ENCODE results near the gene TOP2B.

TOP2B gene

GRCh38 chr3:25683410-25683809 lies 18.7 kb upstream of the TOP2B start:
- Mint-ChIP-seq H3K4me1 (ENCODE audit: low read depth) (no peaks in the 10 kb centered on the region), H3K27ac (no peak overlapping the region), H3K4me3 (no peak overlapping the region), H3K36me3 (ENCODE audit: low read depth) (no peaks in the 10 kb centered on the region), H3K9me3 (no peaks in the 10 kb centered on the region), H3K27me3 (no peaks in the 10 kb centered on the region)

- Mint-ChIP-seq H3K4me1 (ENCODE audit: low read depth) (no peaks in the 10 kb centered on the region), H3K36me3 (ENCODE audit: low read depth) (no peaks in the 10 kb centered on the region), H3K27me3 (no peaks in the 10 kb centered on the region), H3K27ac (no peak overlapping the region), H3K4me3 (no peak overlapping the region), H3K9me3 (no peaks in the 10 kb centered on the region)
Observed at GRCh38 chr3:25679642-25680302, 15.1 kb upstream of the TOP2B start.

GRCh38 chr3:25679166-25679565 lies 14.5 kb upstream of the TOP2B start:
- Mint-ChIP-seq H3K4me3 (no peak overlapping the region), H3K9me3 (no peaks in the 10 kb centered on the region), H3K27ac (no peak overlapping the region), H3K27me3 (no peaks in the 10 kb centered on the region), H3K36me3 (ENCODE audit: low read depth) (no peaks in the 10 kb centered on the region), H3K4me1 (ENCODE audit: low read depth) (no peaks in the 10 kb centered on the region)

GRCh38 chr3:25678581-25678980 lies 13.9 kb upstream of the TOP2B start:
- H3K4me3 Mint-ChIP-seq: no peak overlapping the region
- H3K27me3 Mint-ChIP-seq: no peaks in the 10 kb centered on the region
- no peaks in the 10 kb centered on the region for H3K36me3 Mint-ChIP-seq (ENCODE audit: low read depth)
- H3K27ac Mint-ChIP-seq: no peak overlapping the region
- no peaks in the 10 kb centered on the region for H3K9me3 Mint-ChIP-seq
- H3K4me1 Mint-ChIP-seq (ENCODE audit: low read depth): no peaks in the 10 kb centered on the region

GRCh38 chr3:25677121-25677520 lies 12.4 kb upstream of the TOP2B start:
- Mint-ChIP-seq H3K27ac (no peak overlapping the region), H3K4me3 (no peak overlapping the region), H3K4me1 (ENCODE audit: low read depth) (no peaks in the 10 kb centered on the region), H3K9me3 (no peaks in the 10 kb centered on the region), H3K36me3 (ENCODE audit: low read depth) (no peaks in the 10 kb centered on the region), H3K27me3 (no peaks in the 10 kb centered on the region)

GRCh38 chr3:25674670-25675069 lies 10.0 kb upstream of the TOP2B start:
- H3K36me3 Mint-ChIP-seq (ENCODE audit: low read depth): no peaks in the 10 kb centered on the region
- no peak overlapping the region for H3K27ac Mint-ChIP-seq
- H3K4me1 Mint-ChIP-seq (ENCODE audit: low read depth): no peaks in the 10 kb centered on the region
- H3K27me3 Mint-ChIP-seq: no peaks in the 10 kb centered on the region
- H3K9me3 Mint-ChIP-seq: no peaks in the 10 kb centered on the region
- H3K4me3 Mint-ChIP-seq: no peak overlapping the region

- Mint-ChIP-seq H3K27ac (no peak overlapping the region), H3K36me3 (ENCODE audit: low read depth) (no peaks in the 10 kb centered on the region), H3K27me3 (no peaks in the 10 kb centered on the region), H3K4me1 (ENCODE audit: low read depth) (no peaks in the 10 kb centered on the region), H3K4me3 (no peak overlapping the region), H3K9me3 (no peaks in the 10 kb centered on the region)
Observed at GRCh38 chr3:25673738-25674298, 9.1 kb upstream of the TOP2B start.

GRCh38 chr3:25665315-25666280 lies 891 bp upstream of the TOP2B start:
- H3K27ac Mint-ChIP-seq: peak overlapping the region; percentile 91
- H3K4me3 Mint-ChIP-seq: peak overlapping the region; percentile 84
- H3K36me3 Mint-ChIP-seq (ENCODE audit: low read depth): peaks cover 4% of the 10 kb centered on the region
- peaks cover 42% of the 10 kb centered on the region for H3K4me1 Mint-ChIP-seq (ENCODE audit: low read depth)
- no peaks in the 10 kb centered on the region for H3K27me3 Mint-ChIP-seq
- no peaks in the 10 kb centered on the region for H3K9me3 Mint-ChIP-seq

- H3K9me3 Mint-ChIP-seq: no peaks in the 10 kb centered on the region
- peaks cover 4% of the 10 kb centered on the region for H3K36me3 Mint-ChIP-seq (ENCODE audit: low read depth)
- H3K4me1 Mint-ChIP-seq (ENCODE audit: low read depth): peaks cover 57% of the 10 kb centered on the region
- peak overlapping the region; percentile 93 for H3K27ac Mint-ChIP-seq
- H3K27me3 Mint-ChIP-seq: no peaks in the 10 kb centered on the region
- H3K4me3 Mint-ChIP-seq: peak overlapping the region; percentile 95
Observed at GRCh38 chr3:25663869-25664811, 567 bp downstream of the TOP2B start.

GRCh38 chr3:25663347-25663868 lies 1.3 kb downstream of the TOP2B start:
- H3K36me3 Mint-ChIP-seq (ENCODE audit: low read depth): peaks cover 4% of the 10 kb centered on the region
- H3K27ac Mint-ChIP-seq: peak overlapping the region; percentile 93
- peak overlapping the region; percentile 95 for H3K4me3 Mint-ChIP-seq
- peaks cover 64% of the 10 kb centered on the region for H3K4me1 Mint-ChIP-seq (ENCODE audit: low read depth)
- H3K27me3 Mint-ChIP-seq: no peaks in the 10 kb centered on the region
- no peaks in the 10 kb centered on the region for H3K9me3 Mint-ChIP-seq

- Mint-ChIP-seq H3K27me3 (no peaks in the 10 kb centered on the region), H3K27ac (peak overlapping the region; percentile 93), H3K36me3 (ENCODE audit: low read depth) (peaks cover 4% of the 10 kb centered on the region), H3K4me1 (ENCODE audit: low read depth) (peaks cover 64% of the 10 kb centered on the region), H3K4me3 (peak overlapping the region; percentile 95), H3K9me3 (no peaks in the 10 kb centered on the region)
Observed at GRCh38 chr3:25662736-25663320, 1.9 kb downstream of the TOP2B start.

- H3K36me3 Mint-ChIP-seq (ENCODE audit: low read depth): peaks cover 4% of the 10 kb centered on the region
- no peaks in the 10 kb centered on the region for H3K27me3 Mint-ChIP-seq
- H3K27ac Mint-ChIP-seq: no peak overlapping the region
- H3K4me3 Mint-ChIP-seq: peak overlapping the region; percentile 95
- peaks cover 69% of the 10 kb centered on the region for H3K4me1 Mint-ChIP-seq (ENCODE audit: low read depth)
- H3K9me3 Mint-ChIP-seq: no peaks in the 10 kb centered on the region
Observed at GRCh38 chr3:25661694-25662437, 2.8 kb downstream of the TOP2B start.

- Mint-ChIP-seq H3K36me3 (ENCODE audit: low read depth) (peaks cover 4% of the 10 kb centered on the region), H3K9me3 (no peaks in the 10 kb centered on the region), H3K27me3 (no peaks in the 10 kb centered on the region), H3K4me3 (no peak overlapping the region), H3K4me1 (ENCODE audit: low read depth) (peaks cover 80% of the 10 kb centered on the region), H3K27ac (no peak overlapping the region)
Observed at GRCh38 chr3:25658836-25659235, 5.9 kb downstream of the TOP2B start.

Data from stimulated activated naive CD8-positive, alpha-beta T cell treated with anti-CD3 and anti-CD28 coated beads, Interleukin-15, Interleukin-2, amounts not matched to agents 100 ng/mL and 50 ng/mL, for 24 hours (primary cell).